ENCODE results near the gene DDX4.

DNA sequence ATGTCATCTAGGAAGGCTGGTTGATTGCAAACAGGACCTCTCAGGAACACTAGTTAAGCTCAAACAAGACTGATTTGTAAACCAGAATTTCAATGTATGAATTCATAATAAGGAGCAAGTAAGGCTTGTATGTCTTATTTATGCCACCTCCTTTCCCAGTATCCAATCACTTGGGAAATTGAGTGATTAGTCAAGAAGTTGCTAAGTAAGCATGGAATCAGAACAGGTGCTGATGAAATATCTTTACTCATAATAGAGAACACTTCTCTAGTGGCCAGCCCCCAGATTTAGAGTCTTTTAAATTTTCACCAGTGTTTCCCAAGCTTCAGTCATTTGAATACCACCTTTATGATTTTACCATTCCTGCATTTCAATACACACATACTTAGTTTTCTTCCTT lies 5.3 kb upstream of the DDX4 start:
- no peak for TF ChIP-seq RARB (CRISPR knock-in tag; IDR thresholded peaks at IDR 0.05)
- no peak for TF ChIP-seq ZC3H10 (CRISPR knock-in tag; IDR thresholded peaks at IDR 0.05)
- no peak for TF ChIP-seq ZFP3 (CRISPR knock-in tag; IDR thresholded peaks at IDR 0.05)
- no peak for TF ChIP-seq SNAI2 (CRISPR knock-in tag; IDR thresholded peaks at IDR 0.05)
- no peak for TF ChIP-seq ZNF565 (CRISPR knock-in tag; conservative IDR thresholded peaks at IDR 0.05; ENCODE audit: low read depth)
- TF ChIP-seq TCF4 (CRISPR knock-in tag; IDR thresholded peaks at IDR 0.05; ENCODE audit: borderline replicate concordance) = no peak
- no peak for TF ChIP-seq TOX (CRISPR knock-in tag; IDR thresholded peaks at IDR 0.05; ENCODE audit: borderline replicate concordance)
- TF ChIP-seq ZNF70 (CRISPR knock-in tag; IDR thresholded peaks at IDR 0.05) = no peak
- TF ChIP-seq ISL1 (CRISPR knock-in tag; IDR thresholded peaks at IDR 0.05) = no peak
- TF ChIP-seq, protein P1, sequence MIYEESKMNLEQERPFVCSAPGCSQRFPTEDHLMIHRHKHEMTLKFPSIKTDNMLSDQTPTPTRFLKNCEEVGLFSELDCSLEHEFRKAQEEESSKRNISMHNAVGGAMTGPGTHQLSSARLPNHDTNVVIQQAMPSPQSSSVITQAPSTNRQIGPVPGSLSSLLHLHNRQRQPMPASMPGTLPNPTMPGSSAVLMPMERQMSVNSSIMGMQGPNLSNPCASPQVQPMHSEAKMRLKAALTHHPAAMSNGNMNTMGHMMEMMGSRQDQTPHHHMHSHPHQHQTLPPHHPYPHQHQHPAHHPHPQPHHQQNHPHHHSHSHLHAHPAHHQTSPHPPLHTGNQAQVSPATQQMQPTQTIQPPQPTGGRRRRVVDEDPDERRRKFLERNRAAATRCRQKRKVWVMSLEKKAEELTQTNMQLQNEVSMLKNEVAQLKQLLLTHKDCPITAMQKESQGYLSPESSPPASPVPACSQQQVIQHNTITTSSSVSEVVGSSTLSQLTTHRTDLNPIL (CRISPR knock-in tag; IDR thresholded peaks at IDR 0.05; ENCODE audit: low read depth) = no peak
- TF ChIP-seq ESRRG (CRISPR knock-in tag; IDR thresholded peaks at IDR 0.05) = no peak
- no peak for TF ChIP-seq OSR1 (CRISPR knock-in tag; IDR thresholded peaks at IDR 0.05)
- no peak for TF ChIP-seq CSDC2 (CRISPR knock-in tag; IDR thresholded peaks at IDR 0.05)
- TF ChIP-seq ZFP30 (CRISPR knock-in tag; IDR thresholded peaks at IDR 0.05) = no peak
